H1 (cell line): Measurements from ENCODE around the gene STARD7. TPM values are rescaled to one million over a fixed set of nuclear protein-coding genes. Genes with fewer than 3 reads are reported as not detected.
A peak's percentile ranks its signal among the peaks of the same experiment; 100 is the strongest.

Source experiments
- CTCF ChIA-PET: fragments of 300-600 bp; sonication (Branson Sonifier 250); formaldehyde crosslinking; loops from one replicate; lab custom pipeline; 2021; ENCODE audit not compliant: partially characterized antibody; lab: Charles Lee
- POLR2A ChIA-PET: fragments of 300-600 bp; sonication (Branson Sonifier 250); formaldehyde crosslinking; loops from one replicate; lab custom pipeline; 2021; ENCODE audit warnings: inconsistent platforms; ENCODE audit not compliant: partially characterized antibody; lab: Charles Lee
- DNase-seq, 2 experiments: peaks; one replicate each; pipeline versions ENCODE4 v3.0.0 to v3.0.0-alpha.2; 2010 to 2022; ENCODE audit warnings: low spot score in 2 of 2, low read depth in 1 of 2, mixed read lengths in 1 of 2
- FAIRE-seq: peaks from 2 replicates; lab custom pipeline; 2011; peaks lifted over from hg19 to GRCh38; lab: Jason Lieb, UNC
- H2AFZ ChIP-seq: 2 replicates; pipeline ENCODE4 v1.8.1; 2012; ENCODE audit warnings: low read length, inconsistent platforms
- H2AK5ac ChIP-seq: 2 replicates; pipeline ENCODE4 v1.6.1; 2013; ENCODE audit warnings: low read depth, low read length
- H2BK120ac ChIP-seq: replicated peaks from 2 replicates; pipeline ENCODE3; 2013; ENCODE audit warnings: low read depth, low read length, inconsistent platforms
- H2BK12ac ChIP-seq: 2 replicates; pipeline ENCODE4 v1.6.1; 2013; ENCODE audit warnings: low read depth, low read length
- H2BK15ac ChIP-seq: 2 replicates; pipeline ENCODE4 v1.6.1; 2013; ENCODE audit warnings: low read length
- H2BK20ac ChIP-seq: 2 replicates; pipeline ENCODE4 v1.6.1; 2013; ENCODE audit warnings: low read length
- H2BK5ac ChIP-seq: 2 replicates; pipeline ENCODE4 v1.6.1; 2013; ENCODE audit warnings: low read depth, low read length
- H3K14ac ChIP-seq: 2 replicates; pipeline ENCODE4 v1.6.1; 2013; ENCODE audit warnings: inconsistent platforms; ENCODE audit not compliant: insufficient read length
- H3K18ac ChIP-seq: 2 replicates; pipeline ENCODE4 v1.6.1; 2013; ENCODE audit warnings: low read length; ENCODE audit errors: extremely low read depth
- H3K23ac ChIP-seq: 2 replicates; pipeline ENCODE4 v1.6.1; 2013; ENCODE audit warnings: inconsistent platforms; ENCODE audit not compliant: insufficient read length
- H3K23me2 ChIP-seq: 2 replicates; pipeline ENCODE4 v1.6.1; 2013; ENCODE audit warnings: low read depth, low read length
- H3K27ac ChIP-seq: 2 replicates; pipeline ENCODE4 v1.6.1; 2011; ENCODE audit warnings: low read depth, low read length, inconsistent platforms
- H3K27me3 ChIP-seq, 4 experiments: replicated peaks in 1 of 4; 1 replicate in 1 of 4; 2 replicates in 3 of 4; pipeline versions ENCODE4 v1.6.1 to v1.8.1; 2011 to 2013; ENCODE audit warnings: low read length in 3 of 4, mild to moderate bottlenecking in 3 of 4, inconsistent platforms in 2 of 4, mixed read lengths in 2 of 4, moderate library complexity in 1 of 4; ENCODE audit not compliant: control insufficient read depth in 3 of 4, insufficient read depth in 3 of 4; ENCODE audit errors: extremely low read depth in 1 of 4
- H3K36me3 ChIP-seq, 4 experiments: 2 replicates each; pipeline versions ENCODE4 v1.6.1 to v1.8.1; 2011 to 2013; ENCODE audit warnings: mild to moderate bottlenecking in 4 of 4, low read length in 3 of 4, moderate library complexity in 2 of 4, control low read depth in 1 of 4, inconsistent platforms in 1 of 4; ENCODE audit not compliant: insufficient read depth in 4 of 4, control insufficient read depth in 2 of 4
- H3K4ac ChIP-seq: replicated peaks from 2 replicates; pipeline ENCODE3; 2013; ENCODE audit warnings: low read length, low read depth, mixed read lengths, inconsistent platforms; ENCODE audit not compliant: insufficient read length
- H3K4me1 ChIP-seq, 4 experiments: replicated peaks in 1 of 4; 1 replicate in 1 of 4; 2 replicates in 3 of 4; pipeline versions ENCODE4 v1.6.1 to v1.8.1; 2011 to 2013; ENCODE audit warnings: low read length in 3 of 4, inconsistent platforms in 2 of 4, mixed read lengths in 1 of 4; ENCODE audit not compliant: insufficient read depth in 4 of 4, control insufficient read depth in 3 of 4
- H3K4me2 ChIP-seq, 2 experiments: 2 replicates each; pipeline versions ENCODE4 v1.6.1 to v1.8.1; 2011 to 2013; ENCODE audit warnings: low read depth in 2 of 2, low read length in 2 of 2, control low read depth in 1 of 2, inconsistent platforms in 1 of 2, mild to moderate bottlenecking in 1 of 2; ENCODE audit not compliant: insufficient read depth in 1 of 2
- H3K4me3 ChIP-seq, 4 experiments: fragments of 200-600, 300-600 bp in 1 of 4; sonication (generic), shearing (Covaris generic), sonication (Bioruptor Twin) in 1 of 4; 2 replicates each; pipeline versions ENCODE4 v1.5.1 to v1.8.1; 2011 to 2016; ENCODE audit warnings: low read length in 4 of 4, low read depth in 3 of 4, control low read depth in 2 of 4, inconsistent platforms in 2 of 4, mild to moderate bottlenecking in 2 of 4, mixed read lengths in 1 of 4, moderate library complexity in 1 of 4; ENCODE audit not compliant: insufficient read depth in 2 of 4; ENCODE audit errors: extremely low read depth in 1 of 4
- H3K56ac ChIP-seq: replicated peaks from 2 replicates; pipeline ENCODE3; 2013; ENCODE audit warnings: low read depth, mild to moderate bottlenecking, mixed read lengths, low read length, inconsistent platforms; ENCODE audit not compliant: insufficient read length
- H3K79me1 ChIP-seq: 2 replicates; pipeline ENCODE4 v1.6.1; 2013; ENCODE audit warnings: low read depth, low read length, control low read depth
- H3K79me2 ChIP-seq, 2 experiments: 2 replicates each; pipeline versions ENCODE4 v1.6.1 to v1.8.1; 2012 to 2013; ENCODE audit warnings: low read length in 2 of 2, mild to moderate bottlenecking in 2 of 2, inconsistent platforms in 1 of 2; ENCODE audit not compliant: insufficient read depth in 2 of 2, control insufficient read depth in 1 of 2
- H3K9ac ChIP-seq, 4 experiments: replicated peaks in 1 of 4; 1 replicate in 1 of 4; 2 replicates in 3 of 4; pipeline versions ENCODE4 v1.6.1 to v1.8.1; 2011 to 2013; ENCODE audit warnings: low read depth in 3 of 4, low read length in 3 of 4, control low read depth in 2 of 4, mild to moderate bottlenecking in 2 of 4, moderate library complexity in 2 of 4, inconsistent platforms in 1 of 4; ENCODE audit errors: extremely low read depth in 1 of 4
- H3K9me3 ChIP-seq, 2 experiments: 2 replicates each; pipeline versions ENCODE4 v1.6.1 to v1.8.1; 2012 to 2013; ENCODE audit warnings: mild to moderate bottlenecking in 2 of 2, moderate library complexity in 2 of 2, control low read depth in 1 of 2, inconsistent platforms in 1 of 2, low read depth in 1 of 2, low read length in 1 of 2, mixed read lengths in 1 of 2; ENCODE audit not compliant: insufficient read depth in 2 of 2
- H4K20me1 ChIP-seq, 2 experiments: replicated peaks in 1 of 2; 2 replicates each; pipeline versions ENCODE3 to v1.8.1; 2011 to 2013; ENCODE audit warnings: inconsistent platforms in 2 of 2, low read length in 2 of 2, mild to moderate bottlenecking in 1 of 2; ENCODE audit not compliant: insufficient read depth in 2 of 2, control insufficient read depth in 1 of 2
- H4K5ac ChIP-seq: 2 replicates; pipeline ENCODE4 v1.6.1; 2013; ENCODE audit warnings: low read length, low read depth, mixed read lengths, inconsistent platforms; ENCODE audit not compliant: insufficient read length
- H4K8ac ChIP-seq: 2 replicates; pipeline ENCODE4 v1.8.0; 2013; ENCODE audit warnings: mild to moderate bottlenecking, moderate library complexity, low read length, inconsistent platforms; ENCODE audit not compliant: insufficient read depth; ENCODE audit errors: extremely low read depth
- H4K91ac ChIP-seq: replicated peaks from 2 replicates; pipeline ENCODE3; 2013; ENCODE audit warnings: low read length, mixed read lengths, inconsistent platforms; ENCODE audit not compliant: insufficient read length
- BCL11A ChIP-seq, 2 experiments: IDR thresholded peaks; one replicate each; pipeline ENCODE4 v1.6.1; 2011; ENCODE audit warnings: low read depth in 2 of 2, low read length in 2 of 2, mild to moderate bottlenecking in 2 of 2
- CBX5 ChIP-seq: fragments of 300-800, 300-1000 bp; sonication (generic); IDR thresholded peaks from 2 replicates; pipeline ENCODE4 v1.7.1; 2016; ENCODE audit warnings: antibody characterized with exemption, low read length, low read depth
- CHD2 ChIP-seq: IDR thresholded peaks from 2 replicates; pipeline ENCODE4 v1.6.1; 2012; ENCODE audit warnings: low read length, improper control_type of control experiment
- PHF8 ChIP-seq: fragments of 200-600 bp; sonication (generic); conservative IDR thresholded peaks from 2 replicates; pipeline ENCODE4 v1.7.1; 2012; ENCODE audit warnings: low read depth, mild to moderate bottlenecking, inconsistent platforms, low read length, moderate library complexity
- POLR2AphosphoS5 ChIP-seq: IDR thresholded peaks from 2 replicates; pipeline ENCODE4 v1.6.1; 2011; ENCODE audit warnings: low read depth, low read length
- SIRT6 ChIP-seq: IDR thresholded peaks from one replicate; pipeline ENCODE4 v1.7.1; 2012; ENCODE audit warnings: low read length, inconsistent platforms
- SP4 ChIP-seq: IDR thresholded peaks from 2 replicates; pipeline ENCODE4 v1.6.1; 2012; ENCODE audit warnings: low read length, inconsistent platforms
- WGBS, 2 experiments: shearing (Covaris generic) in 1 of 2; methylation state at CpG; one replicate each; pipeline versions ENCODE4 v1.1.6 to v1.1.7; 2013 to 2015; ENCODE audit warnings: low lambda C conversion rate in 2 of 2, mixed read lengths in 2 of 2, inconsistent platforms in 1 of 2, low coverage in 1 of 2, missing lambda C conversion rate in 1 of 2; ENCODE audit not compliant: insufficient replicate concordance in 2 of 2, insufficient coverage in 1 of 2, insufficient read length in 1 of 2; ENCODE audit errors: extremely low coverage in 1 of 2, missing lambda C conversion rate in 1 of 2; 5-methylcytosine and 5-hydroxymethylcytosine counted together
- polyA plus RNA-seq, 7 experiments: library from polyadenylated mRNA; depleted of rRNA in 3 of 7; stranded (reverse) in 5 of 7; unstranded in 2 of 7; fragments of >200 nt in 5 of 7; fragments of 200-250 nt in 2 of 7; gene quantifications; 1 replicate in 5 of 7; 2 replicates in 1 of 7; 4 replicates in 1 of 7; pipeline versions ENCODE4 v1.2.1 to v1.2.3, GENCODE V29; 2011 to 2013; ENCODE audit warnings: missing spikeins in 2 of 7, mixed read lengths in 2 of 7
- total RNA-seq: library from RNA; stranded (reverse); fragmentation: NEBNext Ultra II Directional; extraction: Animal tissue kit (Norgen Biotek cat#: 25700); gene quantifications from 2 replicates; pipeline ENCODE4 v1.2.1, GENCODE V29; 2021
- TF ChIP-seq, protein P1 (sequence below), 3 experiments: IDR thresholded peaks; 1 replicate in 2 of 3; 2 replicates in 1 of 3; pipeline versions ENCODE4 v1.5.1 to v1.6.1; 2011; ENCODE audit warnings: low read length in 3 of 3, mild to moderate bottlenecking in 3 of 3, inconsistent platforms in 2 of 3, low read depth in 1 of 3, moderate library complexity in 1 of 3; ENCODE audit not compliant: insufficient read depth in 1 of 3; ENCODE audit errors: control extremely low read depth in 1 of 3
- TF ChIP-seq, protein P2 (sequence below): IDR thresholded peaks from 2 replicates; pipeline ENCODE4 v1.6.1; 2011; ENCODE audit warnings: low read length, improper control_type of control experiment

STARD7 gene
- total and polyA plus RNA-seq, 2 of the 8 experiments (the other 6 are each of a cell fraction or from before 2014, with no cell fraction given) = 89.1 to 200 TPM

DNA sequence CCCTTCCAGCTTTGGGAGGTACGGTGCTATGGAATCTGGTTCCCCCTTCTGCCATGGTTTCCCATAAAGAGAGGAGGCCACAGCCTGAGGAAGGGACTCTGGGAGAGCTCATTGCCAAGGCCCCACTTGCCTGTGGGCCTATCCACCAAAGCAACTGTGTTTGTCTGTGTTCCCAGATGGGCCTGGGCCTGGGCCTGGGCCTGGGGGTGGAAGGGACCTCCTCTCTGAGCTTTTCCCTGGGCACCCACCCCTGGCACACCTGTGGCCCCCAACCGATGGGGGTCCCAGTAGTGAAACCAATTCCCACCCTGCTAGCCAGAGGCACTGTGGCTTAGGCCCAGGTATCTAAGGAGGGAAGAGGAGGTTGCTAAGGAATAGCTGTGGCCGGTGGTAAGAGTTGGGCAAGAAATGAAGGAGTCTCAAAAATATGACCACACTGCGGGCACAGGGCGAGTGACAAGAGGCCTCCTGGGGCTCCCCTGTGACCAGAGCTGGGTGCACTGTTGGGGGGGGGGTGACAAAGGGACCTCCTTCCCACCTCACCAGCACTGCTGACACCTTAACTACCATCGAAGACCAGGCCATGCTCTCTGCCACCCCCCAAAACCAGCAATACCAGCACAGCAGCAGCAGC, 58.5 kb downstream of the STARD7 start:
- Histone ChIP-seq H2BK5ac (no peak overlapping the region), H2BK12ac (no peak overlapping the region; the same call in 1 of the 2 replicates), H4K91ac (peak overlapping the region; percentile 51), H3K79me1 (no peaks in the 10 kb centered on the region), H3K27ac (no peak overlapping the region), H3K4me3 (no peak overlapping the region), H3K27me3 (peaks cover 0 to 21% (median 12%) of the 10 kb centered on the region in 4 experiments; a peak in 5 of 7 replicates), H3K9me3 (no peaks in the 10 kb centered on the region), H3K4me1 (peaks cover 0 to 41% (median 28%) of the 10 kb centered on the region in 4 experiments; a peak in 6 of 7 replicates), H3K36me3 (no peaks in the 10 kb centered on the region), H3K79me2 (no peaks in the 10 kb centered on the region), H3K23ac (no peak overlapping the region), H3K23me2 (peaks cover 2% of the 10 kb centered on the region; the same call in 1 of the 2 replicates), H3K4me2 (no peak overlapping the region), H2BK120ac (no peak overlapping the region), H2BK15ac (no peak overlapping the region), H4K20me1 (no peaks in the 10 kb centered on the region), H3K56ac (no peak overlapping the region), H3K14ac (no peak overlapping the region), H4K5ac (no peak overlapping the region), H2AFZ (no peak overlapping the region), H3K4ac (no peak overlapping the region), H2AK5ac (no peak overlapping the region), H4K8ac (no peak overlapping the region; the same call in 1 of the 2 replicates), H3K18ac (no peak overlapping the region), H2BK20ac (peak overlapping the region; percentile 61; the same call in 1 of the 2 replicates), H3K9ac (no peak overlapping the region)
- no peak for FAIRE-seq
- WGBS, 2 experiments = 91% methylated on average over 6 of the region's 6 CpGs; no CpG with 5 or more reads in 1 of the 2 experiments
- ChIA-PET POLR2A (interaction anchor here (0.9 to 1.5 kb wide), 2 partner anchors 32 to 53 kb away, joined by 3 to 4 read pairs; no protein-coding TSS in a partner anchor), CTCF (interaction anchor here (0.6 to 10.1 kb wide), 9 partner anchors 9 to 109 kb away, joined by 3 to 98 read pairs (median 3); partner anchors contain the start of genes ADRA2B and ASTL)
- DNase-seq = no peak
- no peak for TF ChIP-seq CHD2
- no peak for TF ChIP-seq POLR2AphosphoS5
- TF ChIP-seq SIRT6 = no peak
- no peak for TF ChIP-seq SP4
- TF ChIP-seq, protein P1, sequence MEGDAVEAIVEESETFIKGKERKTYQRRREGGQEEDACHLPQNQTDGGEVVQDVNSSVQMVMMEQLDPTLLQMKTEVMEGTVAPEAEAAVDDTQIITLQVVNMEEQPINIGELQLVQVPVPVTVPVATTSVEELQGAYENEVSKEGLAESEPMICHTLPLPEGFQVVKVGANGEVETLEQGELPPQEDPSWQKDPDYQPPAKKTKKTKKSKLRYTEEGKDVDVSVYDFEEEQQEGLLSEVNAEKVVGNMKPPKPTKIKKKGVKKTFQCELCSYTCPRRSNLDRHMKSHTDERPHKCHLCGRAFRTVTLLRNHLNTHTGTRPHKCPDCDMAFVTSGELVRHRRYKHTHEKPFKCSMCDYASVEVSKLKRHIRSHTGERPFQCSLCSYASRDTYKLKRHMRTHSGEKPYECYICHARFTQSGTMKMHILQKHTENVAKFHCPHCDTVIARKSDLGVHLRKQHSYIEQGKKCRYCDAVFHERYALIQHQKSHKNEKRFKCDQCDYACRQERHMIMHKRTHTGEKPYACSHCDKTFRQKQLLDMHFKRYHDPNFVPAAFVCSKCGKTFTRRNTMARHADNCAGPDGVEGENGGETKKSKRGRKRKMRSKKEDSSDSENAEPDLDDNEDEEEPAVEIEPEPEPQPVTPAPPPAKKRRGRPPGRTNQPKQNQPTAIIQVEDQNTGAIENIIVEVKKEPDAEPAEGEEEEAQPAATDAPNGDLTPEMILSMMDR (IDR thresholded peaks at IDR 0.05; ENCODE audit: control extremely low read depth in 1 of 3, insufficient read depth in 1 of 3, low read depth in 1 of 3, low read length in 3 of 3) = no peak
- TF ChIP-seq, protein P2, sequence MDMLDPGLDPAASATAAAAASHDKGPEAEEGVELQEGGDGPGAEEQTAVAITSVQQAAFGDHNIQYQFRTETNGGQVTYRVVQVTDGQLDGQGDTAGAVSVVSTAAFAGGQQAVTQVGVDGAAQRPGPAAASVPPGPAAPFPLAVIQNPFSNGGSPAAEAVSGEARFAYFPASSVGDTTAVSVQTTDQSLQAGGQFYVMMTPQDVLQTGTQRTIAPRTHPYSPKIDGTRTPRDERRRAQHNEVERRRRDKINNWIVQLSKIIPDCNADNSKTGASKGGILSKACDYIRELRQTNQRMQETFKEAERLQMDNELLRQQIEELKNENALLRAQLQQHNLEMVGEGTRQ = no peak
- no peak for TF ChIP-seq BCL11A (IDR thresholded peaks at IDR 0.05; ENCODE audit: low read depth in 2 of 2, low read length in 2 of 2)
- TF ChIP-seq PHF8 = no peak
- no peak for TF ChIP-seq CBX5
